Renal pelvis (tissue), 12 donors: ENCODE measurements around the gene NR2E1. TPM values are rescaled to one million over a fixed set of nuclear protein-coding genes. Genes with fewer than 3 reads are reported as not detected.

ENCODE experiments used
- DNase-seq: peaks from one replicate; pipeline ENCODE4 v3.0.0-alpha.2; 2013
- long read RNA-seq, 16 experiments: transcript quantifications; one replicate each; lab custom pipeline, GENCODE V29; 2026
- polyA plus RNA-seq, 3 donors: library from polyadenylated mRNA; unstranded; fragments of 120-200 nt; gene quantifications; one replicate each; pipeline ENCODE4 v1.2.1, GENCODE V29; 2013; ENCODE audit not compliant: insufficient read length in 3 of 3

The NR2E1 gene
- not detected for polyA plus RNA-seq
- long read RNA-seq, donor 1, partial matches to known transcripts, result 169 of 473 reads
- long read RNA-seq, donor 1, other reads (novel, unspliced or antisense), result 304 of 473 reads
- long read RNA-seq, donor 2, partial matches to known transcripts, result 159 of 394 reads
- long read RNA-seq, donor 2, other reads (novel, unspliced or antisense), result 235 of 394 reads
- long read RNA-seq, donor 3, partial matches to known transcripts, result 102 of 286 reads
- long read RNA-seq, donor 3, other reads (novel, unspliced or antisense), result 184 of 286 reads
- long read RNA-seq, donor 4, partial matches to known transcripts, result 209 of 474 reads
- long read RNA-seq, donor 4, other reads (novel, unspliced or antisense), result 265 of 474 reads
- long read RNA-seq, donor 5, partial matches to known transcripts, result 110 of 236 reads
- long read RNA-seq, donor 5, other reads (novel, unspliced or antisense), result 126 of 236 reads
- long read RNA-seq, donor 6, partial matches to known transcripts, result 187 of 398 reads
- long read RNA-seq, donor 6, other reads (novel, unspliced or antisense), result 211 of 398 reads
- long read RNA-seq, donor 7, partial matches to known transcripts, result 157 of 306 reads
- long read RNA-seq, donor 7, other reads (novel, unspliced or antisense), result 149 of 306 reads
- long read RNA-seq, donor 8, partial matches to known transcripts, result 45 of 116 reads
- long read RNA-seq, donor 8, other reads (novel, unspliced or antisense), result 71 of 116 reads
- long read RNA-seq, donor 9, partial matches to known transcripts, result 155 of 392 reads
- long read RNA-seq, donor 9, other reads (novel, unspliced or antisense), result 237 of 392 reads
- long read RNA-seq, donor 10, partial matches to known transcripts, result 133 of 297 reads
- long read RNA-seq, donor 10, other reads (novel, unspliced or antisense), result 164 of 297 reads
- long read RNA-seq, donor 11, partial matches to known transcripts, result 83 of 219 reads
- long read RNA-seq, donor 11, other reads (novel, unspliced or antisense), result 136 of 219 reads
- long read RNA-seq, donor 12, partial matches to known transcripts, result 163 of 407 reads
- long read RNA-seq, donor 12, other reads (novel, unspliced or antisense), result 244 of 407 reads
- long read RNA-seq, donor 13, partial matches to known transcripts, result 70 of 184 reads
- long read RNA-seq, donor 13, other reads (novel, unspliced or antisense), result 114 of 184 reads
- long read RNA-seq, donor 14, partial matches to known transcripts, result 248 of 600 reads
- long read RNA-seq, donor 14, other reads (novel, unspliced or antisense), result 352 of 600 reads
- long read RNA-seq, donor 15, partial matches to known transcripts, result 282 of 739 reads
- long read RNA-seq, donor 15, other reads (novel, unspliced or antisense), result 457 of 739 reads
- long read RNA-seq, donor 16, partial matches to known transcripts, result 159 of 344 reads
- long read RNA-seq, donor 16, other reads (novel, unspliced or antisense), result 185 of 344 reads

DNA sequence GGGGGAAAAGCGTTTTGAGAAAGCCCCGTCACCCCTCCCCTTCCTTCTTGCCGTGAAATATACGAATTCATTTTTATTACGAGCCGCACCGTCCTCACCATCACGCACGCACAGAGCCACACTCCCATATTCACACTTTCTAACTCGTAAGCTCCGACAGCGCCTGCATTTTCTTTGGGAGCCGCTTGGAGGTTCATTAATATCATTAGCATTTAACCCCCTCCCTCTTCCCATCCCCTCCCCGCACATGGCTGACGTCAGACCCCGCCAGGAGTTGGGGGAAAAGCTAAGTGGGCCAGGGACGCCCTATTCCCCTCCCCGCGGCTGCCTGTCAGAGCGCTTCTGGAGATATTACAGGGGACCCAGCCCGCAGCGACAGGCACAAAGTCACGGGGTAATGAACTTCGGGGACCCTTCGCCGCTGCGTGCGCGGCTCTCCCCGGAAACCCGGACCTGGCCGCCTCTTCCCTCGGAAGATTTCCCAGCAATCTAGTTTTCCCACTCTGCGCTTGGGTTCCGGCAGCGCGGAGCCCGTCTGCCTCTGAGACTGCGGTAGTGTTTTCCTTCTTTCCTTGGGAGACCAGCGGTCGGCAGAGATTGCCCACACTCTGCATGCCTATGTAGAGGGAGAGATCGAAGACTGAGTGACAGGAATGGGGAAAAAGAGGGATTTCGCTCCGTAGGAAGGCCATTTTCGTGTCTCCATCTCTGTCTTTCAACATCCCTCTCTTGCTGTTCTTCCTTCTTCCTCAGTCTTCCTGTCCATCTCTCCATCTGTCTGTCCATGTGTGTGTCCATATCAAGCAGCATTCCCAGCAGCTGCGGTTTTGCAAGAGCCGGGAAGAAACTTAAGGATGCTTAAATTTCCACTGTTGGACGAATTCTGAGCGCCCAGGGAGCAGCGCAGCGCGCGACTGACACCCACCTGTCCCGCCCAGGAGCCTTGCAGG is at the start of gene NR2E1:
Gene NR2E1 (plus strand): TSS at position 309 of the 950 bp plus-strand sequence. CDS start 744 bp downstream, outside the sequence.
- DNase-seq, result no peak

GRCh38 chr6:108116546-108117426 is 49.0 kb upstream of the NR2E1 start:
- no peak for DNase-seq

DNA sequence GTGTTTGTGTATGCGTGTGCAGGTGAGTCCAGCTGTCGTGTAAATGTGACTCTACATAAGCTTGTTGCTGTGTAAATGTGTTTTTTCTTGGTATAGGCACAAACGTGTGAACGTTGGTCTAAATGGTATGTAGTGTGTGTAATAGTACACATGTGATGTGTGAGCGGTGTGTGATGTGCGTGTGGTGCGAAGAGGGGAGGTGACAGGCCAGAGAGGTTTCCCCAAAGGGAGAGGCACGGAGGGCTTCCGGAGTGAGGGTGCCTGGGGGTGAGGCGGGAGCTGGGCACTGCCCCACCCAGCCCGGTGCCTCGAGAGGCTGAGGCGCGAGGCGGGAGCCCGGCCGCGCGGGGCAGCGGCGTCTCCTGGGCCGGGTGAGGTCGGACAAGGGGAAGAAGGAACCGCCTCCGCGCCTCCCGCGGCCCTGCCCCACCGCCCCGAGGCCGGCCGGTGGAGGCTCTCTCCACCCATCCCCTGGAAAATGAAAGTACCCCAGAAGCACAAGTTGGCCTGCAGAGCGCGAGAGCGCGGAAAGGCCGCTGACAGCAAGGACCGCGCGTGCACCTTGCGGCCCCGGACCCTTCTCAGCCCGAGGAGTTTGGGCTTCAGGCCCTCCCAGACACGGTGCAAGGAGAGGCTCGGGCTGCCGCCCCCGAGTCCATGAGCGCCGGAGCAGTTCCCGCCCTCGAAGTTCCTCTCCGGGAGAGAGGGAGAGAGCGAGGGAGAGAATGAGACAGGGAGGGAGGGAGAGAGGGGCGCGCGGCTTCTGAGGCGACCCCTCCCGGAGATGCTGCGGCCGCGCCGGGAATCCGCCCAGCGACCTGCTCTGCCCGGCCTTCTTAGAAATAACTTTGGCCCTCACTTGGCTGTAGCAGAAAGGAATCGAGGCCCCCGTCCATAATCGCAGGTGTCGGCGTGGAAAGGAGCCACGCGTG is 48.1 kb upstream of the NR2E1 start:
- no peak for DNase-seq

GRCh38 chr6:108118359-108118724 is 47.5 kb upstream of the NR2E1 start:
- DNase-seq, result no peak

DNA sequence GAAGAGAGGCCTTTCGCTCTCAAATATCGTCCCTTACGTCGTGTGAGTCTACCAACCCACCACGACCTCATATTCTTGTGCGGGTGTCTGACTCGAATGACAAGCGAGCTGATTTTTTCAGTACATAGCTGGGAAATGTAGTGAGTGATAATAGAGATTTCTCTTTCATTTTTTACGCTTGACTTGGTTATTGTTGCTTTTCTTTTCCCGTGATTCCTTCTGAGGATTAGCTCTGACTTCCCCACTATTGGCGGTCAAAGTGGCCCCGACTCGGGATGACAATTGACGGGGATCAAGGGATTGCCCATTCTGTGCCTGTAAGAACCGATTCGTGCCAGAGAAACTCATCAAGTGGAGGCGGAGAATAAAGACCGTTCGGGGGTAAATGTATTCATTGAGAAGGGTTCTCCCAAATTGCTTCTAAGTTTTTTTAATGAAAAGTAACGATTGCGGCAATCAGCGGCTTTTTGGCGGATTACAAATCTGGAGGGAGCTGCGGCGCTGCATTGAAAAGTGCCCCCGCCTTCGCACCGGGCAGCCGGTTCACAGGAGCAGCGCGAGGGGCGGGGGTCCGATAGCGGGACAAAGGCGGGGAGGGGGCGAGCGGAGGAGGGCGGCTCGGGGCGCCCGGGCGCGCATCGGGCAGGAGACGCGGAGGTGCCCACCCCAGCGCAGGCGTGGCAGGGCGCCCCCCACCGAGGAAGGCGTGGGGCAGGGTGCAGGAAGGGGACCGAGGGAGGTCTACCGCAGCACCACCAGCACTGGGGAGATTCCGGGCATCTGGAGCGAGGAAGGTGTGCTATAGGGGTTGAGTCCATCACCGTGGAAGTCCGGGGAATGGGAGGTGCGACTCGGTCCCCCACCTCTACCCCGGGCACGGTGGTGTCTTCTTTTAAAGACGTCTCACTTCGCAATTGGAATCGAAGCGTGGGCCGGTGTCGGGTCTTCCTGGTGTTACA is 46.7 kb upstream of the NR2E1 start:
- DNase-seq, result no peak

DNA sequence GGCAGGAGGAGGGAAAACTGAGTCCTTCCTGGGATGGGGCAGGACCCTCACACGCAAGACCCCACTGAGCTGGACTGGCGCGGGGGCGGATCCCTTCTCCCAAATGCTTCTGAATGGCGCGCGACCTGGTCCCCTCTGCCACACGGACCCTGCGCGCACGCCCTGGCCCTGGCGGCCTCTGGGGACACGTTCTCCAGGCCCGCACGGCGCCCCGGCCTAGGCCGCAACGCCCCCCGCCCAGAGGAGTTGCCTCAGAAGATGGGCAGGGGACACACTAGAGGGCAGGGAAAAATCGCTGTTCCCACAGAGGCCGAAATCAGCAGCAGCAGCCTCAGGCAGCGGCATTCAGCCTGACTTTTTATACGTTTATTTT is 46.1 kb upstream of the NR2E1 start:
- DNase-seq, result no peak

DNA sequence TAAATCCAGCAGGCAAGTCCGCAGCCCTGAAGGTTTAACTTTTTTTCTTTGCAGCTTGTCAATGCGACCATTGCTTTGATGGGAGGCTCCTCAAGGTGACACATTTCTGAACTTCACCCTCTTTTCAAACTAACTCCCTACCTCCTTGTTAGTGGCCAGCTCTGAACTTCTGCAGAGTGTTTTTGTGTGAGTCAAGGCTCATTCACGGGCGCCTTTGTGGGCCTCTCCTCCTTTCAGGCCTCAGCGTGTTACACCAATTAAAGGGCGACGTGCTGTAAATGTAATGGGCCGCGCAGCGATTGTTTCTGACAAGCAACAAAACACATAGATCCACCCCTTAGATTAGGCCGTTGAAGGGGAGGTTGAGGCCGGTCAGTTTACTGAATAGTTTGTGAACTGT is 45.5 kb upstream of the NR2E1 start:
- no peak for DNase-seq

DNA sequence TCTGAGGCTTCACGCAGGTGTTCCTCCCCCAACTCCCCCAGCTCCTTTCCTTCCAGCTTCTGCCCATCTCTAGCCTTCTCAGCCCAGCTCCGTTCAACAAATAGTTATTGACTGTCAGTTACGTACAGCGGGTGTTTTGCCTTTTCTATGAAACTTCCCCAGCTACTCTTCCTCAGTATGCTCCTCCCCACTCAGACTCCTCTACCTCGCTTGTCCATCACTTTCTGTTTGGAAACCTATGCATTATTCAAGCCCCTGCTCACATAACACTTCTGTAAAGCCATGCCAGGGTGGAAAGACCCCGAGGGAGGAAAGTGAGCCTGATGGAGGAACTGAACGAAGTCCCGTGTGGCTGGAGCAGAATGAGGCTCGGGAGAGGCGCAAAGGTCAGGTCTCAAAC is 44.2 kb upstream of the NR2E1 start:
- no peak for DNase-seq

- DNase-seq, result no peak
Measured at GRCh38 chr6:108123481-108123929, 42.3 kb upstream of the NR2E1 start.

DNA sequence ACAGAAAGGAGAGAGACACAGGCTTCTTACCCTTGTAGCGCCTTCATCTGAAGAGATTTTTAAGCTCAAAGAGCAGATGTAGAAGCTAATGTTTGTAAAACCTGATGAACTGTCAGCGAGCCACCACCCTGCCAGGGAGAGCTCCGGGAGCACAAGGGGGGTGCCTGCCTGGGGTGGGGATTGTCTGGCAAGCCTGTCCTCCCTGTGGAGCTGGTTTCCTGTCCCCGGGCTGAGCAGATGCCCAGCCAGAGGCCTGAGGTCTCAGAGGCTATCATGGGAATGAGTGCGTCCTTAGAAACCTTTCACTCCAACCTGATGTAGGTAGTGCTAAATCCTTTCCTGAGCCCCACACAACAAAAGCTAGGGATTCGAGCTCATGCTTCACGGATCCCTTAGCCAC is 41.9 kb upstream of the NR2E1 start:
- no peak for DNase-seq

DNA sequence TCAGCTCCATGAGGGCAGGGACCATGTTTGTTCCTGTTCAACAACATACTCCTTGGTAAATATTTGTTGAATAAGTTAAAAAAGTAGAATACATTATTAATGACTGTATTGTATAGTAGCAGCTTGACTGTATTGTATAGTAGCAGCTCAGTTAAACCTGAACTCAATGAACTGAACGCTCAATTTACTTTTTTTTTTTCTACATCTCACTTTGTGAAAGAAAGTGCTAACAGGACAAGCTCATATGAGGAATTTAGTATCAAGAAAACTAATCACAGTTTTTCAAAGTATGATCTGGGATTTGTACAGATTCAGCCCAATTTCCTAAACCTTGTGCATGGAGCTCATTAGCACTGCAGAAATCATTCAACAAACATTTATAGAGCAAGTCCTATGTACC is 38.8 kb upstream of the NR2E1 start:
- DNase-seq, result no peak

- no peak for DNase-seq
Measured at GRCh38 chr6:108127826-108128225, 38.0 kb upstream of the NR2E1 start.

GRCh38 chr6:108130262-108130661 is 35.6 kb upstream of the NR2E1 start:
- no peak for DNase-seq

DNA sequence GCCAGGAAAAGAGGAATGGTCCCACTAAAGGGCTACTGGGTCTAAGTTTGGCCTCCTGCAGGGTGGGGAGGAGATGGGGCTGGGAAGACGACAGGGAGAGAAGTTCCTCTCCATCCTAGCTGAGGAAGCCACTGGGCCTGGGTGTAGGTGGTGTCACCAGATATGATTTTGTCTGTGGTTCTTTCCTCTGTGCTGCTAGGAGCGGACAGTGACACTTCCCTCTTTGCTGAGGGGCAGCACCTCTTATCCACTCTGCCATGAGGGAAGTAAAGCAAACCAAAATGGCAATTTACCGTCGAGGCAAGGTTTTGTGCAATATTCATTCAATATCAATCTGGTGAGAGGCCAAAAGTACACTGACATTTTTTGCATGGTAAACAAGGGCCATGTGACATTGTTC is 33.0 kb upstream of the NR2E1 start:
- no peak for DNase-seq

DNA sequence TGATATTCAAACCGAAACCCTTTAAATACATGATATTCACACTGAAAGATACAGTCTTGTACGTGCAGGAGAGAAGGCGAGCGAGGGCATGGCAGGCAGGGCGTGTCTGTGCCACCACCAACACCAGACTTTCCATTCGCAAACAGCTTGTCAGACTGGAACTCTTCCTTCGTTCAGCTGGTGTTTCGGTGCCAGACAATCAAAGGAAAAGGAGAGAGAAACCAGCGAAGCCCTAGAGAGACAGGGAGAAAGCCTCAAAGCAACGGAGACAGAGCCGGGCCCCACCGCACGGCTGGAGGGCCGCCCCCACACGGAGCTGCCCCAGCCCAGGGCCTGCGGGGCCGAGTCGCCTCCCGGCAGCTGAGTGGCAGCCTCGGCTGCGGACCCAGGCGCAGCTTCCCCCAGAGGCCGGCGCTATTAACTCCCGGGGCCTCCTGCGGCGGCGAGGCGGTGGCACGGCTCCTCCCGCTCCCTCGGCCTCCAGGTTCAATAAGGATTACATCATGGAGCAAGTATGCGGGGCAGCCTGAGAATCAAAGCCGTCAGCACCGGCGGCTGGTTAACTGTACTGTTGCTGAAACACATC is 32.1 kb upstream of the NR2E1 start:
- peak; percentile 86 for DNase-seq

DNA sequence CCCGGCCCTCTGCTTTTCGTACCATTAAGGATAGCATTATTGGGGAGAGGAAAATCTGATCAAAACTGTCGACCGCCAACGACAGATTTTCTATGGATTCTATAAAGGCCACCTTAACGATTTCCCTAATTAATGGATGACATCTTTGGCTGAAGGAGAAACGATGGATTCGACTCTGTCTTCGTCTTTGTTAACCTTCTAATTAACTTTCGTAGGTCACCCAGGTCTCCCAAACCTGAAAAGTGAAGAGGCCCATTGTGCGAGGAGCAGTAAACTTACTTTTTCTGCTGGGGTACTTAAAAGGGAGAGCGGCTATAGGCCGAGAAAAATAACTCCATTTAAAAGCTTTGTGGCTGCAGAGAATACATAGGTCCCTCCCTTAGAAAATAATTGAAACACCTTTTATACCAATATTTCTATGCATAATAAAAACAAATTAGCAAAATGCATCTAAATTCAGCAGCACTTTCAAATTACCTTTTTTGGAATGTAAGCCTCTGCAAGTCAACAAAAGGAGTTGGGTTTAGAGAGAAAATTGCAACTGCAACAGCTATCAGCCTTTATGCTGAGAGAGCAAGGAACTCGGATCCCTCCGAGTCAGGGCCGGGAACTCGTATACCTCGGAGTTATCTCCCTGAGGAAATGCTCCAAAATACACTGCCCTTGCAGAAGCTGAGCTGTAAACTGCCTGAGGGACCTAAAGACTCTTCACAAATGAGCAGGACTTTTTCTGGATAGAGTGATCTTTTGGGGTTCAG is 31.4 kb upstream of the NR2E1 start:
- DNase-seq, result no peak
